ENCODE measurements around the gene CD276.

The CD276 gene

DNA sequence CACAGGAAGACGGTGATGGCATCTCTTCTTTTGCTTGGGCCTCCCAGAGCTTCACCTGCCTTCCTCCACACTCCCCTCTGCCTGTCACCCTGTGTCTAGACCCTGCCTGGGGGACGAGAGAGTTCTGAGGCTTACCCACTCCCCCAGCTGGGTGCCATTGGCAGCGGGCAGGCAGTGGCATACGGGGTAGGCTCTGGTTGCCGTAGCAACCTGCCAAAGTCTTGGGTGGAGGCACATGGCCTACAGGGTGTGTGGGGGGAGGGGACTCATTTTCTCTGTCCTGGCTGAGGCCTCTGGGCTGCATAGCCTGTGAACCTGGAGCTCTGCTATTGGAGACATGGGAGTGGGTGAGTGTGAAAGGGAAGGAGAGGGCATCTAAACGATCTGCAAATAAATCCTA lies 64.5 kb downstream of the CD276 start:
- no peak for DNase-seq

GRCh38 chr15:73749533-73749932 lies 65.3 kb downstream of the CD276 start:
- no peak for DNase-seq

DNA sequence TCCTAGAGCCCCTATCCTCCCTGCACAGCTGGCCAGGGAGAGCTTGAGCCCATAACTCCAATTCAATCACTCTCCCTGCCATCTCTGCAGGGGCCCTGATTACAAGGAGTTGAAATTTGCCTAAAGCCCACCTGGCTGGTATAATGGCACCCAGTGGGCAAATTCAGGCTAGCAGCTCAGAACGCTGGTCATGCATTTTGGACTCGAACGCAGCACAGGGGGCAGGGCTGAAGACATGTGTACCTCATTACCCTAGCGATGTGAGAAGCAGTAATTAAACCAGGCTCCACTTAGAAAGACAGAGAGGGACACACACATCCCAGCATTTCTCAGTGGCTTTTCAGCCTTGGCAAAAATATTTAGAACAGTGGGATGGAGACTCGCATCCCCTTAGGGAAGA lies 65.8 kb downstream of the CD276 start:
- DNase-seq, result no peak

GRCh38 chr15:73750438-73750837 lies 66.3 kb downstream of the CD276 start:
- no peak for DNase-seq

GRCh38 chr15:73750951-73751350 lies 66.8 kb downstream of the CD276 start:
- DNase-seq, result no peak

DNA sequence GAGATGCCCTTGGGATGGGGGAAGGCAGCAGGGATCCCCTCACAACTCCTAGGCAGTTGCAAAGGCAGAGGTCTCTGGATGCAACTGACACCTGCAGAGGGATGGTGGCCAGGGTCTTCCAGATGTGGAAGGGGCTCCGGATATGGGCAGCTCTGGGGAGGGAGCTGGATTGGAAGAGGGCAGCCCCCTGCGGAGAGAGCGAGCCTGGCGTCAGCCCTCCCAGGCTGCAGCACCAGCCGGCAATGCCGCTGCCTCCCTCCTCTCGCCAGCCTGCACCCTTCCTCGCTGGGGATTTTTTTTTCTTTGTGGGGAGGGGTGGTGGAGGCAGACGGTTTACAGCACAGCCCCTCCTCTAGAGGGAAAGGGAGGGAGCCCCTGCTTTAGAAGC lies 67.3 kb downstream of the CD276 start:
- DNase-seq, result no peak

DNA sequence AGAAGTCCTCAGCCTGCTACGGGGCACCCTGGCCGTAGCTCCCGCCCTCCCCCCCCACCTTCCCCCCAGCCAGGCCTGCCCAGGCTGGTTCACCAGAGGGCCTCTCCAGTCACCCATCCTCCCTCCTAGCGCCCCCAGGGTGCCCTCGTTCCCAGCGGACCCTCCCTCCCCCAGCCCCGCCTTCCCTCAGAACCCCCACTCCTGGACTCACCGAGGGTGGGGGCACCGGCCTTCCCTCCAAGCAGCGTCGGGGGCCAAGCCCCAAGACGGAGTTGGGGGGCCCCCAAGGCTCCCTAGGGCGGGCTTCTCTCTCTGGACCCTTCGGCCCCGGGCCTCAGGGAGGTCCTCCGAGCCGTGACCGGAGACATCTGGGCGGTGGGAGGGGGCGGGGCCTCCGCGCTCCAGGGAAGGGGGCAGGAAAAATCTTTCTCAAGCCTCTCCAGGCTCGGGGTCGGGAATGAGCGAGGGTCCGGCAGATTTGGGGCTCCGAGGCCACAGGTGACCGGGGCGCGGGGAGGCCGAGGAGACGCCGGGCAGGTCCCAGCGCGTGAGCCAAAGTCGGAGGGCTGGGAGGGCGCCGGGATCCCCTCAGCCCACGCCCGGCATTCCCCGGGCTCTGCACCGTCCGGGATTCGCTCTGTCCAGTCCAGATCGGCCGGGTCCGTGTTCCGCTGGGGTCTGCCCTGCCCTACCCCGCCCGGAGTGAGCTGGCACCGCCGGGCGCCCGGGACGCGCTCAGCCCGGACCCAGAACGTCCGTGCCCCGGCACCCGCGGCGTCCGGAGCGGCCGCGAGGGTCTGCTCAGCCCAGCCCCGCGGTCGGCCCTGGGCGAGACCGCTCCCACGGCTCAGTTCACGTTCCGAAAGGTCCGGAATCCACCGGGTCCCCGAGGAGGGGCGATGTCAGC lies 68.0 kb downstream of the CD276 start:
- DNase-seq, result no peak

GRCh38 chr15:73752806-73753193 lies 68.6 kb downstream of the CD276 start:
- DNase-seq, result no peak

DNA sequence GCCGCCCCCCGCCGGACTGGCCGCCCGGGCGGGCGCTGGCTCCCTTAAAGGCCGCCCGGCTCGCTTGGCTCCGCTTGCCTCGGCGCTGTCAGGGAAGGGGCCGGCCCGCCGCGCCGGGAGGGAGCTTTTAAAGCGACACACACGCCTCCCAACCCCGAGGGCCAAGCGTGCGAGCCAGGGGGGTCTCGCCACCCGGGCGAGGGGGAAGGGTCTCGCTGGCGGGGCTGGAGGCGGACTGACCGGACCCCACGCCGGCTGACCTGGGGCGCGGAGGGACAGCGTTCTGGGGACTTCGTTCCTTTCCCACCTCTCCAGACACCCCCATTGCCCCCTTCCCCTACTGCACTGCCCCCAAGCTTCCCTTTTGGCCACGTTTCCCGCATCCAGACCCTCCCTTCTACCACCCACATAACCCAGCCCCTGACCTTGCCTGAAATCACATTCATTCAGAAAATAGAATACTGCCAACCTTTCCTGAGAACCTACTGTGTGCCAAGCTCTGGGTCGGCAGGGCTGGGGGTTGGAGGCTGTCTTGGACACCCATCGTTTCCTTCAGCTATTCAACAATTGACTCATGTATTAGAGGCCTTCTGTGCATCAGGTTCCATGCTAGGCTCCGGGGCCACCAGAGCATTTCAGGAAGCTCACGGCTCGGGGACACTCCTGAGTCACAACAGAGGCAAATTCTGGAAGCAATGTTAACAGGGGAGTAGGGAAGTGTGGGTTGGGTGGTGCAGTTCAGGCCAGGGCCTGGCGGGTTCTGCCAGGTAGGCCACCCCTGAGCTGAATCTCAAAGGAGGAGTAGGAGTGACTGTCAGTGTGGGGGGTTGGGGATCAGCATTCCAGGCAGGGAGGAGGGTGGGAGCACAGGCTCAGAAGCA lies 69.3 kb downstream of the CD276 start, which contains the start of gene INSYN1:
Gene INSYN1 (minus strand): TSS at position 102 of the 881 bp plus-strand sequence. CDS start 2,221 bp downstream, outside the sequence.
- DNase-seq, result no peak

GRCh38 chr15:73754461-73754860 lies 70.3 kb downstream of the CD276 start:
- DNase-seq, result no peak

DNA sequence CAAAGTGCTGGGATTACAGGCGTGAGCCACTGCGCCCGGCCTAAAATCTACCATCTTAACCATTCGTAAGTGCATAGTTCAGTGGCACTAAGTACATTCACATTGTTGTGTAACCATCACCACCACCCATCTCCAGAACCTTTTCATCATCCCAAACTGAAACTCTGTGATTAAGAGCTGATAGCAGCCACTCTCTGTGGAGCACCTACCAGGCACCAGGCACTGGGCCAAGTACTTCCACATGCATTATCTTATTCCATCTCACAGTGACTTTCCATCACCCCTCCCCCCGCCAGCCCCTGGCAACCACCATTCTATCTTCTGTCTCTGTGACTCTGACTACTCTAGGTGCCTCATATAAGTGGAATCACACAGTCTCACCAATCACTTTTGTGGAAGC lies 71.3 kb downstream of the CD276 start:
- DNase-seq, result no peak

GRCh38 chr15:73755946-73756345 lies 71.8 kb downstream of the CD276 start:
- DNase-seq, result no peak

GRCh38 chr15:73756390-73756789 lies 72.2 kb downstream of the CD276 start:
- DNase-seq, result no peak

- no peak for DNase-seq
Observed at GRCh38 chr15:73756947-73757513, 72.8 kb downstream of the CD276 start.

DNA sequence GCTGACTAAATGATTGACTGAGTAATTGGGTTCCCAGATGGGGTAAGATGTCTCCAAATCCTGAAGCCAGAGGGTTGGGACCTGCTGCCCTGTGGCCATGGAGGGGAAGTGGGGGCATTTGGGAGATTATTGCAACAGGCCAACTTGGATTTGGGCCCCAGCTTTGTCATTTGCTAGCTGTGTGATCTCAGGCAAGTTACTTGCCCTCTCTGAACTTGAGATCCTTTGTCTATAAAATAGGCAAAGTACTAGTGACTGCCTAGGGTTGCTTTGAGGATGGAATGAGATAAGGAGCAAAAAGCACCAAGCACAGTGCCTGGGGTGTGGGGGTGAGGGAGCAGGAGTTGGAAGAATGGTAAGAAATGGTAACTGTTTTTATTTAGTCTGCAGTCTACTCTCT lies 73.4 kb downstream of the CD276 start:
- no peak for DNase-seq

- no peak for DNase-seq
Observed at GRCh38 chr15:73758461-73758860, 74.3 kb downstream of the CD276 start.

GRCh38 chr15:73760330-73761329 lies 76.4 kb downstream of the CD276 start:
- DNase-seq, result no peak

DNA sequence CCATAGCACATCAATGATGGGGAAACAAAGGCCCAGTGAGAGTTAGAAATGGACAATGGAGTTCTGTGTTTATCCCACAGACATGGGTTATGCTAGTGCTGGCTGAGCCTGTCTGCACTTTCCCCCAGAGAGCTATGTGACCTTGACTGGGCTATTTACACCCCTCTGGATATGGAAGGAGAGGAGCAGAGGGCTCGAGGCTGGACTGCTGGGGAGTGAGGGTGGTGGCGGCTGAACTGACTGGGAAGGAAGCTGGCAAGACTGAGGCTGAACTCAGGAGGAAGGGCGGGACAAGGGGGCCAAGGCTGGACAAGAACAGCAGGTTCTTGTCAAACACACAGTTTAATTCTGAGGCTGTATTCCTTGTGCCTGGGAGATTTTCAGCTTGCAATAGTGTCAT lies 79.7 kb downstream of the CD276 start:
- DNase-seq, result no peak
